PC-3 (cell line): ENCODE results near the gene USP20.

Experiments
- EZH2 ChIP-seq: fragments of 300-600 bp; sonication (generic); IDR thresholded peaks from one replicate; pipeline ENCODE4 v1.6.1; 2017; ENCODE audit warnings: antibody characterized with exemption, mild to moderate bottlenecking, low read length; ENCODE audit not compliant: unreplicated experiment
- TF ChIP-seq, protein P1 (sequence below): fragments of 300-600 bp; sonication (generic); conservative IDR thresholded peaks from 2 replicates; pipeline ENCODE4 v1.5.1; 2017; ENCODE audit warnings: antibody characterized with exemption, low read depth, mild to moderate bottlenecking, low read length

DNA sequence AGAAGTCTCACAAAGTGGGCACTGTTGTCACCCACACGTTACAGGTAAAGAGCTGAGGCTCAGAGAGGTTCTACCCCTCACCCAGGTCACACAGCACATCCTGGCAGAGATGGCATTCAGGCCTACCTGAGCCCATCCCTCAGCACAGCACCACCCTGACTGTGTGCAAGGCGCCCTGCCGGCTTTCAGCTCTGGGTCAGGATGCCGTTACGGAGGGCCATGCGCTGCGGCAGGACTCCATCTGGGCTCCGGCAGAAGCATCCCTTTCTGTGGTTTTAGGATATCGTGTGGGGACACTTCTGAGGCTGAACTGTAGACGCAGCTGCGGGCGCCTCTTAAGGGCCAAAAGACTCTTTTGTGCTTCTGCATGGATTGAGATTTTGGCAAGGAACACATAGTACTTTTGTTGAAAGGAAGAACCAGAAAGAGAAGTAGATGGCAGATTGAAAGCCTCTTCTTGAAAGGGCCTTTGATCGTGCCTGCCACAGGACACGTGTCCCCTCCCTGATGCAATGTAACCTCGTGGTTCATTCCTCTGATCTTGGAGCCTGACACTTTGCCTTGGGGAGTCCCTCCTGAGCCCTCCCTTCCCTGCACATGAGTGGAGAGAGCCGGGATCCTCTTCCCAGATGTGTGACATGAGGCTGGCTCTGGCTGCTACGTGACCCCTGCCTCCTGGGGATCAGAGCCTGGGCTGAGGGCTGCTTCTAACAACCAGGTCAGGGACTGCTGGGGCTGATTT is 31.3 kb downstream of the USP20 start:
- no peak for TF ChIP-seq EZH2
- TF ChIP-seq, protein P1, sequence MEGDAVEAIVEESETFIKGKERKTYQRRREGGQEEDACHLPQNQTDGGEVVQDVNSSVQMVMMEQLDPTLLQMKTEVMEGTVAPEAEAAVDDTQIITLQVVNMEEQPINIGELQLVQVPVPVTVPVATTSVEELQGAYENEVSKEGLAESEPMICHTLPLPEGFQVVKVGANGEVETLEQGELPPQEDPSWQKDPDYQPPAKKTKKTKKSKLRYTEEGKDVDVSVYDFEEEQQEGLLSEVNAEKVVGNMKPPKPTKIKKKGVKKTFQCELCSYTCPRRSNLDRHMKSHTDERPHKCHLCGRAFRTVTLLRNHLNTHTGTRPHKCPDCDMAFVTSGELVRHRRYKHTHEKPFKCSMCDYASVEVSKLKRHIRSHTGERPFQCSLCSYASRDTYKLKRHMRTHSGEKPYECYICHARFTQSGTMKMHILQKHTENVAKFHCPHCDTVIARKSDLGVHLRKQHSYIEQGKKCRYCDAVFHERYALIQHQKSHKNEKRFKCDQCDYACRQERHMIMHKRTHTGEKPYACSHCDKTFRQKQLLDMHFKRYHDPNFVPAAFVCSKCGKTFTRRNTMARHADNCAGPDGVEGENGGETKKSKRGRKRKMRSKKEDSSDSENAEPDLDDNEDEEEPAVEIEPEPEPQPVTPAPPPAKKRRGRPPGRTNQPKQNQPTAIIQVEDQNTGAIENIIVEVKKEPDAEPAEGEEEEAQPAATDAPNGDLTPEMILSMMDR = no peak
